SW 1271 (cell line): ENCODE measurements around the gene TRAF3IP1.
"Not testable (repeated sequence)": the region's sequence is repeated elsewhere in the genome, so short reads cannot be mapped to it uniquely, and the experiment has no call there.

Experiments used
- DNase-seq, 2 experiments: peaks; one replicate each; lab custom pipeline; 2025; lab: John Stamatoyannopoulos, UW

The TRAF3IP1 gene

GRCh38 chr2:238339814-238340213, 19.5 kb downstream of the TRAF3IP1 start:
- DNase-seq, result no peak

- no peak for DNase-seq
Observed at GRCh38 chr2:238341536-238341935, 21.2 kb downstream of the TRAF3IP1 start.

- no peak for DNase-seq
Observed at GRCh38 chr2:238344035-238344434, 23.7 kb downstream of the TRAF3IP1 start.

GRCh38 chr2:238344517-238344916, 24.2 kb downstream of the TRAF3IP1 start:
- no peak for DNase-seq

- no peak for DNase-seq
Observed at GRCh38 chr2:238345297-238345968, 25.1 kb downstream of the TRAF3IP1 start.

- DNase-seq, result no peak
Observed at GRCh38 chr2:238346544-238346943, 26.2 kb downstream of the TRAF3IP1 start.

GRCh38 chr2:238350150-238350897, 30.0 kb downstream of the TRAF3IP1 start:
- DNase-seq, result no peak

GRCh38 chr2:238351315-238351714, 31.0 kb downstream of the TRAF3IP1 start:
- no peak for DNase-seq

GRCh38 chr2:238352361-238352760, 32.0 kb downstream of the TRAF3IP1 start:
- no peak for DNase-seq

- DNase-seq, result no peak
Observed at GRCh38 chr2:238358769-238359168, 38.5 kb downstream of the TRAF3IP1 start.

GRCh38 chr2:238359403-238359802, 39.1 kb downstream of the TRAF3IP1 start:
- no peak for DNase-seq

- DNase-seq, result no peak
Observed at GRCh38 chr2:238361877-238362276, 41.6 kb downstream of the TRAF3IP1 start.

GRCh38 chr2:238362626-238363025, 42.3 kb downstream of the TRAF3IP1 start:
- no peak for DNase-seq

GRCh38 chr2:238369591-238370040, 49.3 kb downstream of the TRAF3IP1 start:
- DNase-seq, result no peak

- DNase-seq, result no peak
Observed at GRCh38 chr2:238370094-238370822, 49.9 kb downstream of the TRAF3IP1 start.

GRCh38 chr2:238370823-238371372, 50.6 kb downstream of the TRAF3IP1 start:
- peak in 1 of 2 experiments; percentile 40 for DNase-seq

- DNase-seq, result not testable (repeated sequence)
Observed at GRCh38 chr2:238372277-238372676, 52.0 kb downstream of the TRAF3IP1 start.

GRCh38 chr2:238376884-238377391, 56.6 kb downstream of the TRAF3IP1 start:
- no peak for DNase-seq

- DNase-seq, result no peak
Observed at GRCh38 chr2:238378230-238379095, 58.1 kb downstream of the TRAF3IP1 start.

GRCh38 chr2:238379096-238379810, 58.9 kb downstream of the TRAF3IP1 start:
- DNase-seq, result no peak

- DNase-seq, result no peak
Observed at GRCh38 chr2:238380336-238380735, 60.0 kb downstream of the TRAF3IP1 start.
